Prostate gland (tissue), 2 donors: ENCODE results near the gene UCP1.

ENCODE experiments used
- CTCF ChIP-seq, 4 experiments: fragments of 200-600 bp in 2 of 4; fragments of 450-650 bp in 2 of 4; sonication (generic) in 2 of 4; IDR thresholded peaks; 1 replicate in 3 of 4; 2 replicates in 1 of 4; pipeline ENCODE4 v1.5.1; 2016 to 2019; ENCODE audit warnings: antibody characterized with exemption in 4 of 4, mild to moderate bottlenecking in 2 of 4, moderate library complexity in 2 of 4
- POLR2A ChIP-seq: fragments of 450-650 bp; IDR thresholded peaks from one replicate; pipeline ENCODE4 v1.6.1; 2016; ENCODE audit warnings: antibody characterized with exemption, mild to moderate bottlenecking

DNA sequence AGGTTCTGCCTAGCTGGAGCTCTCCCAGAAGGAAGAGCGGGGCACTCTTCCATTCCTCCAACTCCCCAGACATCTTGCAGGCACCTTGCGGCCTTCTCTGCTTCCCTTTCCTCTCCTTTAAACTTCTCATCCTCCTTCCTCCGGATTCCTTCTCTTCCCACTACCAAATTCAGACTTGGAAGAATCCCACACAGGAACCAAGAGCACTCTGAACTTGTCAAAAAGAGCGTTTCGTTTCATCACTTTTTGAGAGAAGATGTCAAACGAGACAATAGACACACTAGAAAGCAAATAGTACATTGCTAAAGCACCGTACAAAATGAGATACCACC is 512 bp upstream of the UCP1 start:
- TF ChIP-seq CTCF (IDR thresholded peaks at IDR 0.05): no peak
- TF ChIP-seq POLR2A: no peak
